Fibroblast of mammary gland (primary cell): ENCODE results near the gene MEGF6.

ENCODE experiments used
- DNase-seq: peaks from one replicate; pipeline ENCODE4 v3.0.0-alpha.2; 2010; ENCODE audit warnings: low read depth
- H3K4me3 ChIP-seq: 2 replicates; pipeline ENCODE4 v1.5.1; 2011; ENCODE audit warnings: low read depth, mild to moderate bottlenecking, low read length, moderate library complexity; ENCODE audit not compliant: control insufficient read depth
- TF ChIP-seq, protein P1 (sequence below): conservative IDR thresholded peaks from 2 replicates; pipeline ENCODE4 v1.5.1; 2011; ENCODE audit warnings: low read depth, low read length, inconsistent platforms; ENCODE audit not compliant: control insufficient read depth, insufficient read depth

The MEGF6 gene

DNA sequence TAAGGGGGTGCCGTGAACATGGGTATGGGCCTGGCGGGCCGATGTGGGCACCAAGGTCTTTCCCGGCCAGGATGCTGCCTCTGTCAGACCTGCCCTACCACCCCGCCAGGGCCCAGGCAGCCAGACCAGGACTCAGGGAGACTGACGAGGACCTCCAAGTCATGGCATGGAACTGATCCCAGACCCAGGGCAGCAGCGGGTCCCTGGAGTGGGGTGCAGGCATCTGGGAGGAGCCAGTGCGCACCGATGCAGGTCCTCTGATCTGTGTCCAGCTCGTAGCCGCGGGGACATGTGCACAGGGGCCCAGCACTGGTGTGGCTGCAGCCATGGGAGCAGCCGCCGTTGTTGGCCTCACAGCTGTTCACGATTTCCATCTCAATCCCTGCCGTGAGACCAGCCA is 100.0 kb downstream of the MEGF6 start:
- H3K4me3 ChIP-seq: no peak overlapping the region
- no peak for DNase-seq
- TF ChIP-seq, protein P1, sequence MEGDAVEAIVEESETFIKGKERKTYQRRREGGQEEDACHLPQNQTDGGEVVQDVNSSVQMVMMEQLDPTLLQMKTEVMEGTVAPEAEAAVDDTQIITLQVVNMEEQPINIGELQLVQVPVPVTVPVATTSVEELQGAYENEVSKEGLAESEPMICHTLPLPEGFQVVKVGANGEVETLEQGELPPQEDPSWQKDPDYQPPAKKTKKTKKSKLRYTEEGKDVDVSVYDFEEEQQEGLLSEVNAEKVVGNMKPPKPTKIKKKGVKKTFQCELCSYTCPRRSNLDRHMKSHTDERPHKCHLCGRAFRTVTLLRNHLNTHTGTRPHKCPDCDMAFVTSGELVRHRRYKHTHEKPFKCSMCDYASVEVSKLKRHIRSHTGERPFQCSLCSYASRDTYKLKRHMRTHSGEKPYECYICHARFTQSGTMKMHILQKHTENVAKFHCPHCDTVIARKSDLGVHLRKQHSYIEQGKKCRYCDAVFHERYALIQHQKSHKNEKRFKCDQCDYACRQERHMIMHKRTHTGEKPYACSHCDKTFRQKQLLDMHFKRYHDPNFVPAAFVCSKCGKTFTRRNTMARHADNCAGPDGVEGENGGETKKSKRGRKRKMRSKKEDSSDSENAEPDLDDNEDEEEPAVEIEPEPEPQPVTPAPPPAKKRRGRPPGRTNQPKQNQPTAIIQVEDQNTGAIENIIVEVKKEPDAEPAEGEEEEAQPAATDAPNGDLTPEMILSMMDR: no peak

DNA sequence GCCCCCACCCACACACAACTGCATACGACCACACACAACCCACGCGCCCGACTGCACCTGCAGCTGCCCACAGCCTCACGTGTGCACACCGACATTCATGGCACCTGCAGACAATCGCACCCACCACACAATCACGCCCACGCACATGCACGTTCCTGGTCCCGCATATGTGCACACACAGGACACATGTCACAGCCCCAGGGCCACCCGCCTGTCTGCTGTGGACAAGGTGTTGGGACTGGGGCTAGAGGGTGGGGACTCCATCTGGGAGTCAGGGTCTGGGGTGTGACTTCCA is 100.4 kb downstream of the MEGF6 start:
- no peak overlapping the region for H3K4me3 ChIP-seq
- no peak for DNase-seq
- TF ChIP-seq, protein P1: no peak

DNA sequence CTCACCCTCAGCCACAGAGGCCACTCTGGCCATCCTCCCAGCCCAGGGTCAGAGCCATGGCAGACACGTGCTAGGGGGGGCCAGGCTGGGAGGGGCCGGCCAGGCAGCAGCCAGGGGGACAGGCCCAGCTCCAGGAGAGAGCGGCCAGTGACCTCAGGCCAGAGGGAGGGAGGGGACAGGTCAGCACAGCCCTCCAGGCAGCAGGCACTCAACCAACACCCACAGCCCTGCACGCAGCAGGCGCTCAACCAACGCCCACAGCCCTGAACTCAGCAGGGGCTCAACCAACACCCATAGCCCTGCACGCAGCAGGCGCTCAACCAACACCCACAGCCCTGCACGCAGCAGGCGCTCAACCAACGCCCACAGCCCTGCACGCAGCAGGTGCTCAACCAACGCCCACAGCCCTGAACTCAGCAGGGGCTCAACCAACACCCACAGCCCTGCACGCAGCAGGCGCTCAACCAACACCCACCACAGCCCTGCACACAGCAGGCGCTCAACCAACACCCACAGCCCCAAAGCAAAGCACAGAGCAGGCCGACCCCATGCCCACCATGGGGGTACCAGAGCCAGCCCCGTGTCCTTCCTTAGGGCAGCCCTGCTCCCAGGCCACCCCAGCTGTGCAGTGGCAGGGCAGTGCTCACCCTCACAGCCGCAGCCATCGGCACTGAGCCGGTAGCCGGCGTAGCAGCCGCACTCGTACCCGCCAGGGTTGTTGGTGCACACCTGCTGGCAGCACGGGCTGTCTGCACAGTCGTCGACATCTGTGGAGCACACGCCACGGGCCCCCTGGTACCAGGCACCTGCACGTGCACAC is 101.0 kb downstream of the MEGF6 start:
- DNase-seq: no peak
- no peak overlapping the region for H3K4me3 ChIP-seq
- TF ChIP-seq, protein P1: no peak

DNA sequence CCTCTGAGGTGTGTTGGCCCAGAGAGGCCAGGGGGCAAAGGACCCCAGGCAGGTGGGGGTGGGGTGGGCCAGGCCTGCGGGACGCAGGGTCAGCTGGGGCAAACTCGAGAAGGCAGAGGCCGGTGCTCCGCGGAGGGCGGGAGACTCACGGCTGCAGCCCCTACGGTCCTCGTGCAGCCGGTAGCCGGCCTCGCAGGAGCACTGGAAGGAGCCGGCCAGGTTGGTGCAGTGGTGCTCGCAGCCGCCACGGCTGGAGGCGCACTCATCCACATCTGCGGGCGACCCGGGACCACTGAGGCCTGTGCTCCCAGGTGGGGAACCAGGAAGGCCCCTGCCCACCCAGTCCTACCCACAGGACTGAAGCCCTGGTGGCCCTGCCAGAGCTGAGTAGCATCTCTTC is 101.6 kb downstream of the MEGF6 start:
- no peak for DNase-seq
- TF ChIP-seq, protein P1: no peak
- no peak overlapping the region for H3K4me3 ChIP-seq

DNA sequence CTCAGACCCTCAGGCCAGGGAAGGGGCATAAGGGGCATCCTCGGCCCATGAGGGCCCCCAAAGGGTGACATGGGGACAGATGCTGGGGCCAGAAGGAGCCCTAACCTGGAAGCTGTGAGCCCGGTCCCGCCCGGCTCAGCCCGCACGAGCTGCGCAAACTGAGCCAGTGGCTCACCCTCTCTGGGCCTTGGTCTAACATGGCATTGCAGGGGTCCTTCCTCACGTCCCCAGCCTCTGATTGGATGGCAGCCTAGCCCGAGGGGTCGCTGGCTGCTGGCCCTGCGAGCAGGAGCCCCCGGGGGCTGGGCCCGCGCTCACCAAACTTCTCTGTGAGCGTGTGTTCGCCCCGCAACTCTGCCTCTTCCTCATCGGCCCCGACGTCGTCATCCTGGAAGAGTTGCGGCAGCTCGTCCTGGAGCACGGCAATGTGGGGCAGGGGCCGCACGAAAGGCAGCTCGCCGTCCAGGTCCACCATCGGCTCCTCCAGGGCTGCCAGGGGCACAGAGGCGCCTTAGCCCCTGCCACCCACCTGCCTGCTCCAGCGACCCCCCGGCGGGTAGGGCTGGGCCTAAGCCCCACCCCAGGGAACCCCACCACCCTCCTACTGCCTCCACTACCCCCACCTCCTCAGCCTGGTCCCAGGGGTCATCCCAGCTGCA is 102.4 kb downstream of the MEGF6 start:
- TF ChIP-seq, protein P1: no peak
- DNase-seq: no peak
- no peak overlapping the region for H3K4me3 ChIP-seq

DNA sequence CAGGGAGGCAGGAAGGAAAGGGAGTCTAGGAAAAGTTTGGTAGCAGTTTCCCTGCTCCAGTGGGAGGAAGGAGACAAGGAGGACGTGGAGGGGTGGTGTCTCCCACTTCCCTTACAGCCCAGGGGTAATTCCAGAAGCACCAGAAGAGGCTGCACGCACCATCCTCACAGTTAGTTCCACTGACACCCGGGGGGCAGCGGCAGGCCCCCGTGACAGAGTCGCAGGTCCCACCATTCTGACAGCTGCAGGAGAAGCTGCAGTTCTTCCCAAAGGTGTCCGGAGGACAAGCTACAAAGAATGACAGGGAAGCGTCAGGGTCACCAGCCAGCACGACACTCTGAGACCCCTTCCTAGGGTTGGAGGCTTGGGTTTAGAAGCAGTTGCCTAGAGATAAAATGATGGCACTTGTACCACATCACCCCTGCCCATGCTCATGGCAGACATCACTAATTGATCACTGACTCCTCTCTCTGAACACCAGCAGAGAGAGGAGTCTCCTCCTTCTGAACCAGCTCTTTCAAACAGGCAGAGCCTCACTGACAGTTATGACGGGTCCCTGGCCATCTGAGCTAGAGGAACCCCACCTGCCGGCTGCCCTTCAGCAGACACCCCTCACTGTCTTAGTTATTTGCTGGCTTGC is 103.6 kb downstream of the MEGF6 start:
- no peak overlapping the region for H3K4me3 ChIP-seq
- TF ChIP-seq, protein P1: no peak
- no peak for DNase-seq
